Activated naive CD4-positive, alpha-beta T cell treated with anti-CD3 and anti-CD28 coated beads for 36 hours (primary cell): ENCODE results near the gene ARF6. TPM values are rescaled to one million over a fixed set of nuclear protein-coding genes. Genes with fewer than 3 reads are reported as not detected.
A peak's percentile ranks its signal among the peaks of the same experiment; 100 is the strongest.

Source experiments
- CTCF ChIA-PET: fragments of 350-600 bp; sonication (Branson Sonifier 250); formaldehyde crosslinking; loops from one replicate; lab custom pipeline; 2021; ENCODE audit warnings: antibody characterized with exemption; lab: Charles Lee
- DNase-seq: peaks from one replicate; pipeline ENCODE4 v3.0.0-alpha.2; 2020
- H3K27ac Mint-ChIP-seq: one replicate; pipeline ENCODE4 v1.8.0; 2021; ENCODE audit warnings: mild to moderate bottlenecking, mixed read lengths
- H3K27me3 Mint-ChIP-seq: one replicate; pipeline ENCODE4 v1.8.0; 2021; ENCODE audit warnings: low read depth, mixed read lengths
- H3K36me3 Mint-ChIP-seq: one replicate; pipeline ENCODE4 v1.8.0; 2021; ENCODE audit warnings: low read depth, mixed read lengths
- H3K4me1 Mint-ChIP-seq: one replicate; pipeline ENCODE4 v1.8.0; 2021; ENCODE audit warnings: low read depth, mixed read lengths
- H3K4me3 Mint-ChIP-seq: one replicate; pipeline ENCODE4 v1.8.0; 2021; ENCODE audit warnings: mild to moderate bottlenecking, moderate library complexity, mixed read lengths
- H3K9me3 Mint-ChIP-seq: one replicate; pipeline ENCODE4 v1.8.0; 2021; ENCODE audit warnings: mixed read lengths
- intact Hi-C: fragments of 100-400 bp; cut with micrococcal nuclease; formaldehyde crosslinking; loops from one replicate; pipeline ENCODE4 v1.15.1; 2023
- total RNA-seq, 2 experiments: library from RNA; stranded (reverse); gene quantifications; one replicate each; pipeline ENCODE4 v1.2.3, GENCODE V29; 2021

ARF6 gene
- total RNA-seq, 2 experiments from 2014 or later = 128 to 129 TPM

DNA sequence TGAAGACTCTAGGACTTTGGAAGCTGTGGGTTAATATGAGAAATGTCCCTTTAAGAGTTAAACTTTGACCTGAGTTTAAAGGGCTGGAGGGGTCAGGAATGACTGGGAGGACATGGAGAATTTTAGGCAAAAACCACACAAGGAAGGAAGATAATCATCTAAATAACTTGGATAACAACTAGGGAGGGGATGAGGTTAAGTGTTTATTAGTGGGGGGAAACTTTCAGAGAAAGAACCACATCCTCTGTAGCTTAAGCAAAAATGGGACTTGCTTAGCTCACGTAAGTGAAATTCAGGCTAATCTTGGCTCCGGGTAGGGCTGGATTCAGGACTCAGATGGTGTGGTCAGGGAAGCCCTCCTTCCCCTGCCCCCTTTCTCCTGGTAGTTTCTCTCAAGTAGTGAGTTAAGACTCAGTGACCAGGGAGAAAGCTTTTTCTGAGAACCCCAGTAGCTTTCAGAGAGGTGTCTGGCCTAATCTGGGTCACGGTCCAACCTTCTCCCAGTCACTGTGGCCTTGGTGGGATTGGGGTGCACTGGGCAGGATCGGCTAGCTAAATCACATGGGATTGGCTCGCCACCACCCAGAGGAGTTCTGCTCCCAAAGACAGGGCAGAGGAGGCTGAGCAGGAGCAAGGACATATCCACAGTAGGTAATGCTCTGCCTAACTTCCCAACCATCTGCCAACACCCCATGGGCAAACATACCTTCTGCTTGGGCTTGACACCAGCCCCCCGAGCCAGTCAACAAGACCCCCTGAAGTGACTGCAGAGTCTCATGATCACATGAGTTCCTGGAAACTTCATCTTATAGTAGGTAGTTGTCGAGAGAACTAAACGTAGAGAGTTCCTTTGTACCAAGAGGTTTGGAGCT is 52.8 kb downstream of the ARF6 start:
- CTCF ChIA-PET = interaction anchor here (0.6 to 1.1 kb wide), 5 partner anchors 12 to 285 kb away, joined by 3 to 4 read pairs (median 3); no protein-coding TSS in a partner anchor
- Mint-ChIP-seq H3K9me3 (peaks cover 7% of the 10 kb centered on the region), H3K27ac (peak overlapping the region; percentile 32), H3K36me3 (peaks cover 2% of the 10 kb centered on the region), H3K4me3 (no peak overlapping the region), H3K27me3 (no peaks in the 10 kb centered on the region), H3K4me1 (peaks cover 63% of the 10 kb centered on the region)
- no peak for DNase-seq
- intact Hi-C loops = loop anchor here (1.0 kb wide), 1 partner anchor 46 kb away; no protein-coding TSS in a partner anchor

Other genes starting within 250 kb of the ARF6 start
- 10 to 100 TPM; 36.9 to 40.3 TPM for gene POLE2, start 204.9 kb upstream of the ARF6 start, total RNA-seq
- gene KLHDC1, start 200.0 kb upstream of the ARF6 start, total RNA-seq = under 1 TPM; 0.57 to 0.79 TPM
- gene KLHDC2, start 124.9 kb upstream of the ARF6 start, total RNA-seq = 10 to 100 TPM; 24.3 to 25.0 TPM
- 10 to 100 TPM; 45.5 to 47.0 TPM for gene NEMF, start 40.3 kb upstream of the ARF6 start, total RNA-seq
- 10 to 100 TPM in 1 of 2 experiments, 1 to 10 TPM in 1; 9.6 to 10.5 TPM for gene VCPKMT, start 223.5 kb downstream of the ARF6 start, total RNA-seq